ENCODE results near the gene CCNT2.

DNA sequence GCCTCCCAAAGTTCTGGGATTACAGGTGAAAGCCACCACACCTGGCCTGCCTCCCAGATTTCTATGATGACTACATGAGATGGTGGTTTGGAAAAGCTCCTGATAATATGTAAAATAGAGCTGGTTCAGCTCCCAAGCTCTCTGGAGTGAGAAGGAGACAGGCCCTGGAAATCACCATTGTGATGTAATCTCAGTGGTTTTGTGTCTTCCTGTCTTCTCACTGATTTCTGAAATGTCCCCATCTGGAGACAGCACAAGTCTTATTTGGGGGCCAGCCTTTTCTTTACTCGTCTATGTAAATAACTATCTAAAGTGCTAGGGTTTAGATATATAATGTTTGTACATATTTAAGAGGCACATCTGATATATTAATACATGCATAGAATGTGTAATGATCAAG, 64.0 kb downstream of the CCNT2 start:
- TF ChIP-seq, protein P1, sequence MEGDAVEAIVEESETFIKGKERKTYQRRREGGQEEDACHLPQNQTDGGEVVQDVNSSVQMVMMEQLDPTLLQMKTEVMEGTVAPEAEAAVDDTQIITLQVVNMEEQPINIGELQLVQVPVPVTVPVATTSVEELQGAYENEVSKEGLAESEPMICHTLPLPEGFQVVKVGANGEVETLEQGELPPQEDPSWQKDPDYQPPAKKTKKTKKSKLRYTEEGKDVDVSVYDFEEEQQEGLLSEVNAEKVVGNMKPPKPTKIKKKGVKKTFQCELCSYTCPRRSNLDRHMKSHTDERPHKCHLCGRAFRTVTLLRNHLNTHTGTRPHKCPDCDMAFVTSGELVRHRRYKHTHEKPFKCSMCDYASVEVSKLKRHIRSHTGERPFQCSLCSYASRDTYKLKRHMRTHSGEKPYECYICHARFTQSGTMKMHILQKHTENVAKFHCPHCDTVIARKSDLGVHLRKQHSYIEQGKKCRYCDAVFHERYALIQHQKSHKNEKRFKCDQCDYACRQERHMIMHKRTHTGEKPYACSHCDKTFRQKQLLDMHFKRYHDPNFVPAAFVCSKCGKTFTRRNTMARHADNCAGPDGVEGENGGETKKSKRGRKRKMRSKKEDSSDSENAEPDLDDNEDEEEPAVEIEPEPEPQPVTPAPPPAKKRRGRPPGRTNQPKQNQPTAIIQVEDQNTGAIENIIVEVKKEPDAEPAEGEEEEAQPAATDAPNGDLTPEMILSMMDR (IDR thresholded peaks at IDR 0.05): no peak
- no peak for TF ChIP-seq POLR2A (IDR thresholded peaks at IDR 0.05)
